ENCODE data around the gene FBXL4.
"Not testable (repeated sequence)": the region's sequence is repeated elsewhere in the genome, so short reads cannot be mapped to it uniquely, and the experiment has no call there.

Gene FBXL4

DNA sequence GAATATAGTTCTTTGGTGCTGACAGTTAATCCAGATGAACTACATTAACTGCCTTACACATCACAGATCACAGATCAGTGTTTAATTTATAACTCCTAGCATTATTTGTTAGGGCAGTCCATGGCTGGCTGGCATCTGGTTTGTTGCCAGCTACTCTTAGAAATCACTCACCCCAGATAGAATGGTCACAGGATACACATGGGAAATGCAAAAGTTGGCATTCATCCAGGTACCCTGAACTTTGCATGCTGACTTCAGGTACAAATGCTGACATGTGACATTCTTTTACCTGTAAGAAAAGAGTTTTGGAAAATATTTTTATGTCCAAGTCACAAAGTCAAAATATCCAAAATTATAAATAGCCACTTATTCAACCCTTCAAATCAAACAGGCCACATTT is 20.2 kb downstream of the FBXL4 start:
- TF ChIP-seq POLR2A (IDR thresholded peaks at IDR 0.05; ENCODE audit: extremely low read depth, insufficient read length) (no peak), MAX (IDR thresholded peaks at IDR 0.05; ENCODE audit: low read depth, low read length) (no peak), CTCF (IDR thresholded peaks at IDR 0.05; ENCODE audit: low read depth, low read length) (no peak), MYC (IDR thresholded peaks at IDR 0.05; ENCODE audit: low read depth, low read length) (no peak)
- DNase-seq (ENCODE audit: low read depth), result no peak
- no peak overlapping the region for H3K4me3 ChIP-seq (ENCODE audit: low read depth, low read length)

- DNase-seq (ENCODE audit: low read depth), result no peak
- no peak overlapping the region for H3K4me3 ChIP-seq (ENCODE audit: low read depth, low read length)
- TF ChIP-seq CTCF (IDR thresholded peaks at IDR 0.05; ENCODE audit: low read depth, low read length) (no peak), MAX (IDR thresholded peaks at IDR 0.05; ENCODE audit: low read depth, low read length) (no peak), MYC (IDR thresholded peaks at IDR 0.05; ENCODE audit: low read depth, low read length) (no peak), POLR2A (IDR thresholded peaks at IDR 0.05; ENCODE audit: extremely low read depth, insufficient read length) (no peak)
Measured at GRCh38 chr6:98925831-98926230, 21.9 kb downstream of the FBXL4 start.

DNA sequence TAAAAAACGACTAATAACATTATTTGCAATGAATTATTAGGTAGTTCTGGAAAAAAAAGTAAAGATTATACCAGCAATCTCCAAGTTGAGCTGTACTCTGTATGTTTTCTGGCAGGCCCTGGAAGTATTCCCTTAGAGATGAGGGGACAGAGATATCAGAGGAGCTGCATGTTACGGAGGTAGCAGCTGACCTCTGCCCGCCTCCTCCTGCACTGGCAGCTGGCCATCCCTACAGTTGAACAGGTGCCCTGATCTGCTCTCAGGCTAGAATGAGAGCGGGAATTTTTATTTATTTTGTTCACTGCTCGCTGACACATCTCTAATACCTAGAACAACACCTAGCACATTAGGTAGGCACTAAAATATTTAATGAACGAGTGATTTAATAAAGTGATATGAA is 23.1 kb downstream of the FBXL4 start:
- no peak overlapping the region for H3K4me3 ChIP-seq (ENCODE audit: low read depth, low read length)
- TF ChIP-seq POLR2A (IDR thresholded peaks at IDR 0.05; ENCODE audit: extremely low read depth, insufficient read length) (no peak), CTCF (IDR thresholded peaks at IDR 0.05; ENCODE audit: low read depth, low read length) (no peak), MYC (IDR thresholded peaks at IDR 0.05; ENCODE audit: low read depth, low read length) (no peak), MAX (IDR thresholded peaks at IDR 0.05; ENCODE audit: low read depth, low read length) (no peak)
- no peak for DNase-seq (ENCODE audit: low read depth)

GRCh38 chr6:98920904-98921431 is 26.8 kb downstream of the FBXL4 start:
- TF ChIP-seq CTCF (IDR thresholded peaks at IDR 0.05; ENCODE audit: low read depth, low read length), result no peak
- TF ChIP-seq MYC (IDR thresholded peaks at IDR 0.05; ENCODE audit: low read depth, low read length), result no peak
- no peak for TF ChIP-seq POLR2A (IDR thresholded peaks at IDR 0.05; ENCODE audit: extremely low read depth, insufficient read length)
- TF ChIP-seq MAX (IDR thresholded peaks at IDR 0.05; ENCODE audit: low read depth, low read length), result no peak
- DNase-seq (ENCODE audit: low read depth), result no peak
- H3K4me3 ChIP-seq (ENCODE audit: low read depth, low read length), result no peak overlapping the region

- DNase-seq (ENCODE audit: low read depth); H3K4me3 ChIP-seq (ENCODE audit: low read depth, low read length): not testable (repeated sequence)
Measured at GRCh38 chr6:98910946-98911345, 36.8 kb downstream of the FBXL4 start.

GRCh38 chr6:98909236-98909635 is 38.5 kb downstream of the FBXL4 start:
- no peak for TF ChIP-seq MYC (IDR thresholded peaks at IDR 0.05; ENCODE audit: low read depth, low read length)
- no peak for TF ChIP-seq CTCF (IDR thresholded peaks at IDR 0.05; ENCODE audit: low read depth, low read length)
- TF ChIP-seq MAX (IDR thresholded peaks at IDR 0.05; ENCODE audit: low read depth, low read length), result no peak
- no peak for TF ChIP-seq POLR2A (IDR thresholded peaks at IDR 0.05; ENCODE audit: extremely low read depth, insufficient read length)
- no peak for DNase-seq (ENCODE audit: low read depth)
- H3K4me3 ChIP-seq (ENCODE audit: low read depth, low read length), result no peak overlapping the region

- not testable (repeated sequence) for H3K4me3 ChIP-seq (ENCODE audit: low read depth, low read length)
Measured at GRCh38 chr6:98906342-98906741, 41.4 kb downstream of the FBXL4 start.

More at GRCh38 chr6:98906342-98906741, 41.4 kb downstream of the FBXL4 start:
- DNase-seq (ENCODE audit: low read depth), result not testable (repeated sequence)

Measured in NB4 (cell line).